ENCODE results near the gene HDGFL2.

DNA sequence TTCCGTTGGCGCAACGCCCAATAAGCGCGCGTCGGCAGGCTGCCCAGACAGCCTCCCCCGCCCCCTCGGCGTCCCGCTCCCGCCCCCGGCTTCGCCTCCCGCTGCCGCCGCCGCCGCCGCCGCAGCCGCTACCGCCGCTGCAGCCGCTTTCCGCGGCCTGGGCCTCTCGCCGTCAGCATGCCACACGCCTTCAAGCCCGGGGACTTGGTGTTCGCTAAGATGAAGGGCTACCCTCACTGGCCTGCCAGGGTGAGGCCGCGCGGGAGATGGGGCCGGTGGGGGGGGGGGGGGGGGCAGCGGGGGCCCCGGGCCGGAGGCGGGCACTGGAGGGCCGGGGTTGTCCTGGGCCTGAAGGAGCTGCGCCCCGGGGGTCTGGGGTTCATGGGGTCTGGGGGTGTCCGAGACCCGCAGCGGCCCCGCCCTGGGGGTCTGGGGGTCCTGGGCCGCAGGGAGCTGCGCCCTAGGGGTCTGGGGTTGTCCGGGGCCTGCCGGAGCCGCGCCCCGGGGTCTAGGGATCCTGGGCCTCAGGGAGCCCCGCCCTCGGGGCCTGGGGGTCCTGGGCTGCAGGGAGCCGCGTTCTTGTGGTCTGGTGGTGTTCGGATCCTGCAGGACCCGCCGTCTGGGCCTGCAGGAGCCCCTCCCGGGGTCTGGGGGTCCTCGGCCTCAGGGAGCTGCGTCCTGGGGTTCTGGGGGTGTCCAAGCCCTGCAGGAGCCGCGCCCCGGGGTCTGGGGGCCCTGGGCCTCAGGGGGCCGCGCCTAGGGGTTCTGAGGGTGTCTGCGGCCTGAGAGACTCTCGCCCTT, at the start of gene HDGFL2:
- TF ChIP-seq, protein P1, sequence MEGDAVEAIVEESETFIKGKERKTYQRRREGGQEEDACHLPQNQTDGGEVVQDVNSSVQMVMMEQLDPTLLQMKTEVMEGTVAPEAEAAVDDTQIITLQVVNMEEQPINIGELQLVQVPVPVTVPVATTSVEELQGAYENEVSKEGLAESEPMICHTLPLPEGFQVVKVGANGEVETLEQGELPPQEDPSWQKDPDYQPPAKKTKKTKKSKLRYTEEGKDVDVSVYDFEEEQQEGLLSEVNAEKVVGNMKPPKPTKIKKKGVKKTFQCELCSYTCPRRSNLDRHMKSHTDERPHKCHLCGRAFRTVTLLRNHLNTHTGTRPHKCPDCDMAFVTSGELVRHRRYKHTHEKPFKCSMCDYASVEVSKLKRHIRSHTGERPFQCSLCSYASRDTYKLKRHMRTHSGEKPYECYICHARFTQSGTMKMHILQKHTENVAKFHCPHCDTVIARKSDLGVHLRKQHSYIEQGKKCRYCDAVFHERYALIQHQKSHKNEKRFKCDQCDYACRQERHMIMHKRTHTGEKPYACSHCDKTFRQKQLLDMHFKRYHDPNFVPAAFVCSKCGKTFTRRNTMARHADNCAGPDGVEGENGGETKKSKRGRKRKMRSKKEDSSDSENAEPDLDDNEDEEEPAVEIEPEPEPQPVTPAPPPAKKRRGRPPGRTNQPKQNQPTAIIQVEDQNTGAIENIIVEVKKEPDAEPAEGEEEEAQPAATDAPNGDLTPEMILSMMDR (IDR thresholded peaks at IDR 0.05; ENCODE audit: insufficient read depth, low read depth, low read length): no peak
- TF ChIP-seq EZH2 (IDR thresholded peaks at IDR 0.05; ENCODE audit: insufficient read depth, low read length): no peak
